ENCODE data around the gene UQCC3.
A peak's percentile ranks its signal among the peaks of the same experiment; 100 is the strongest.

UQCC3 gene

GRCh38 chr11:62705880-62706849 lies 34.7 kb downstream of the UQCC3 start:
- DNase-seq: peak; percentile 96

GRCh38 chr11:62706850-62707247 lies 35.4 kb downstream of the UQCC3 start:
- no peak for DNase-seq

DNA sequence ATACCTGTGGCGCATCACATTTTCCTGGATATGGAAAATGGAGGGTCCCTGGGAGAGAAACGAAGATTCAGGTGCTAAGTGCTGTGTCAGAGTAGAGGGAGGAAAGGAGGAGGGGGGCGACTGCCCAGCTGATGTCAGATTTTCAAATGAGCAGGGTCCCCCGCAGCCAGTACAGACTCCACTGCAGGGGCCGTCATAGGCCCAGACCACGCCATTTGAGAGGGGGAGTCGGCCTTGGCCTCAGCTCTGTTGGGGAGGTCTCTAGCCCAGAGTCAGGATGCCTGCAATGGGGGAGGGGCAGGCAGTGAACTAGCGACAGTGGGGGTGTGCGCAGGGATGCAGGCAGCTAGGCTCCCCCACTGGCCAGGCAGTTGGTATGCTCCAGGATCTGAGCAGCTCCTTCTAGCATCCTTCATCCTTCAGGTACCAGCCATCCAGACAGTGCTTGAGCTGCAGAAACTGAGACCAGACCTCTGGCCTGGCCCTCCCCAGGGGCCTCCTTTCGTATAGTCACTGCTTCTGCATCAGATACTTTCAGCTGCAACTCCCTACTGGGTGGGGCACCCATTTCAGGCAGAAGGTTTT lies 35.9 kb downstream of the UQCC3 start, which contains the start of the genes BSCL2 and GNG3:
Gene BSCL2 (minus strand): TSS at position 148 of the 585 bp plus-strand sequence. CDS start 229 bp downstream, outside the sequence.
Gene GNG3 (plus strand): TSS at position 400 of the 585 bp plus-strand sequence. CDS start 620 bp downstream, outside the sequence.
- DNase-seq: no peak

DNA sequence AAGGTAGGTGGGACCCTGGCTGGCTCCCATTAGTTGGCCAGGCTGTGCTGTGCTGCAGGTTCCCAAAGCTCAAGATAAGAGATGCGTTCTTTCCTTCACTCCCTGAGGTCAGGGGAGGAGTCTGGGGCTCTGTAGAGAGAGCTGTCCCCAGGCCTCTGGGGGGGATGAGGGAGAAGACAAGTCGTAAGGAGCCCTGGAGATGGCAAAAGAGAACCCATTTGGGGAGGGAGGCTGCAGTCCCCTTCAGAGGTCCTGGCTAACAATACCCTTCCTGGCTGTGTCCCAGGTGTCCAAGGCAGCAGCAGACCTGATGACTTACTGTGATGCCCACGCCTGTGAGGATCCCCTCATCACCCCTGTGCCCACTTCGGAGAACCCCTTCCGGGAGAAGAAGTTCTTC lies 36.9 kb downstream of the UQCC3 start:
- no peak for DNase-seq

DNA sequence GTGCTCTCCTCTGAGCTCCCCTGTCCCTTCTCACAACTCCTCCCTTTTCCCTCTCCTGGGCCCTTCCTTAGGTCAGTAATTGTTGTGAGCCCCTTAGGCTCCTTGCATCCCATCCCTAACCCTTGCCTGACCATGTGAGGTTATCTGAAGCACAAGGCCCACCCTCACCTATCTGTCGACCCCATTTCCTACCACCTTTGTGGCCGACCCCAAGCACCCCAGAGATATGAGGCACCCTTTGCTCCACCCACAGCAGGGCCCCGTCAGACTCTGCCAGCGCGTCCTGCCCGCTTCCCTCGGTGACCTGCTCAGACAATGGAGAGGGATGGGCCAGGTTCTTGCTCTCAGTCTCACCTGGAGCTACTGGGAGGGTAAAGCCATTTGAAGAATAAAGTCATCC lies 37.3 kb downstream of the UQCC3 start:
- DNase-seq: peak; percentile 69

GRCh38 chr11:62709247-62710000 lies 38.0 kb downstream of the UQCC3 start:
- DNase-seq: peak; percentile 99

DNA sequence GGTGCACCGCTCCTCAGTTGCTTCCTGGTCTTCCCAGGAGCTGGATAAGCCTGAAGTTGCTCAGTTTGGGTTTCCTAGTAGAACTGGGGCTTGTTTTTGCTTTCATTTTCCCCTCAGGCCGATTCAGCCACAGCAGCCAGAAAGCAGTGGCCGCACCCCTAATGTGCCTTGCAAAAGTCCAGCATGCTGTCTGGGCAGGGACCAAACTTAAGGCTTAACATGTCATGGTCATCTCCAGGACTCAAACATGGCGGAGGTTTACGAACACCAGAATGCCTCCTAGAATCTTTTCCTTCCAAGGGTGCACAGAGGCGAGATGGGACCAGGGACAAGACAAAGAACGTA lies 38.5 kb downstream of the UQCC3 start:
- DNase-seq: peak; percentile 61

DNA sequence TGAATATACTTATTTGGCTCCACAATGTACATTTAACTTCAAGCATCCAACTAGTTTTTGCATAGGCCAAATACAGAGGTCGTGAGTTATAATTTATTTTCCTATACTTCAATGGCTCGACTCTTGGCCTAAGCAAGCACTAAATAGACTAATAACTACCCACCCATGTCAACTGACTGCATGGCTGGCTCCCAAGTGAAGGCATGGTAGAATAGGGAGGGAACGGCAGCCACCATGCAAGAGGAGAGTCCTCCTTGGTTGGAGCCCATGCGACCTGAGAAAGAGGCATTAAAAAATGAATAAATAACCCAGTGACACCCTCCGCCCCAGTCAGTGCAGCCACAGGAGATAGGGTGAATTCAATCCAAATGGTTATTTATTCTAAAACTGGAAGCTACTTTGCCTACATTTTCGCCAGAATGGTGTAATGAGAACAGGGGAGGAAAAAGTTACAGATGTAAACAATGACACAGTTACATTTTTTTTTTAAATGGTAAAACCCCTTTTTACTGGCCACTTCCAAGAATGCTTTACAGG lies 40.9 kb downstream of the UQCC3 start:
- DNase-seq: no peak

GRCh38 chr11:62712861-62713260 lies 41.4 kb downstream of the UQCC3 start:
- no peak for DNase-seq

GRCh38 chr11:62713343-62713742 lies 41.9 kb downstream of the UQCC3 start:
- no peak for DNase-seq

GRCh38 chr11:62715150-62716130 lies 44.0 kb downstream of the UQCC3 start:
- DNase-seq: no peak

DNA sequence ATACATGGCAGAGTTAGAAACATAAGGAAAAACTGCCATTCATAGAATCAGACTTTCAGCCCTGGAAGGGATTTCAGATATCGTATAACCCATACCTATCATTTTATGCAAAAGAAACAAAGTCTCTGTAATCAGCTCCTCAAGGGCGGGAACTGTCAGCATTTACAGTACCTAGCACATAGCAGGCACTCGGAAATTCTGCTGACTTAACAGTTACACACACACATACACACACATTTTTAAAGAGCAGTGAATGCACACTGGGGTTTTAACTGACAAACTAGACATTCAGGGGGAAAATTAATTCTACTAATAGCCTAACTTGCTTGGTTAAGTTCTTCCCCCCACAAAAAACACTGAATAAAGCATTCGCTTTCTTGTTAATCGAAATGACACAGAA lies 44.7 kb downstream of the UQCC3 start:
- no peak for DNase-seq

GRCh38 chr11:62716816-62717215 lies 45.3 kb downstream of the UQCC3 start:
- DNase-seq: no peak

DNA sequence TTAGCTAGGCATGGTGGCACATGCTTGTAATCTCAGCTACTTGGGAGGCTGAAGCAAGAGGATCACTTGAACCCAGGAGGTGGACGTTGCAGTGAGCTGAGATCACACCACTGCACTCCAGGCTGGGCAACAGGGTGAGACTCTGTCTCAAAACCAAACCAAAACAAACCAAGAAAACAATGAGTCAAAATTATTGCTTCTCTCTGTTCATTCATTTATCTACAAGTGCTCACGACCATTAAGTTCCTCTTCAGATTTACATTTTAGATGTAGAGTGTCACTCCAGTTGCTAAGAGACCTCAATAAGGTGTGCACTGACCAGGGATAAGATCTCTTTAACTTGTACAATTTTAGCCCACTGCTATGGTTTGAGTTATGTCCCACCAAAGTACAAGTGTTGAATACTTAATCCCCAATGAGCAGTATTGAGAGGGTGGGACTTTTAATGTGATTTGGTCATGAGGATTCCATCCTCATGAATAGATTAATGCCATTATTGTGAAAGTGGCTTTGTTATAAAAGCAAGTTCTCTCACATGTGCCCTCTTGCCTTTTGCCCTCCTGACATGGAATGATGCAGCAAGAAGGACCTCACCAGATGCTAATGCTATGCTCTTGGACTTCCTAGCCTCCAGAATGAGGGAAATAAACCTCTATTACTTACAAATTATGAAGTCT lies 48.0 kb downstream of the UQCC3 start:
- DNase-seq: no peak

DNA sequence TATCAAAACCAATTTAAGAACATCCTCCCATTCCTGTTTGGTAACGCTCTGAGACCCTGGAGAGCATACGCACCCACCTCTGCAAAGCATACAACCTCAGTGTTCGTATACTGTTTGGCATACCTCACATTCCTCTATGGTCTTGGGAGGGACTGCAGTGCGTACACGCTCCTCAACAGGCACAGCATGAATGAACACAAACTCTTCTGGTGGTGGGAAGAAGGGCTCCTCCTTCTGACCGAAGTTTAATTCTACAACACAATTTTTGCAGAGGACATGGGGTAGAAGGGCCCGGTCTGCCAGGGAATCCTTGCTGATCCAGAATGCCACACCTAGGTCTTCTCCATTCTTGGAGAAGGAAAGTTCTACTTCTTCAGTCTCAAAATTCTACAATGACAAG lies 50.5 kb downstream of the UQCC3 start:
- no peak for DNase-seq

All from NCI-H1105 treated with DMSO at 0.1 percent for 48 hours (cell line).